HEK293 (cell line): ENCODE results near the gene CLTCL1.

Source experiments
- EGR2 ChIP-seq: fragments of 450-650 bp; formaldehyde crosslinking; IDR thresholded peaks from 2 replicates; pipeline ENCODE4 v1.5.1; 2016; ENCODE audit warnings: low read depth, missing biosample characterization, missing genetic modification characterization
- GLI2 ChIP-seq: fragments of 450-650 bp; formaldehyde crosslinking; IDR thresholded peaks from 2 replicates; pipeline ENCODE4; 2017; ENCODE audit warnings: missing biosample characterization, missing genetic modification characterization, low read depth, borderline replicate concordance
- GLI4 ChIP-seq: fragments of 450-650 bp; formaldehyde crosslinking; IDR thresholded peaks from 2 replicates; pipeline ENCODE4 v1.5.1; 2016; ENCODE audit warnings: missing biosample characterization, missing genetic modification characterization
- GLIS1 ChIP-seq: fragments of 450-650 bp; formaldehyde crosslinking; IDR thresholded peaks from 2 replicates; pipeline ENCODE4 v1.5.1; 2016; ENCODE audit warnings: missing biosample characterization, missing genetic modification characterization
- PRDM2 ChIP-seq: fragments of 450-650 bp; formaldehyde crosslinking; IDR thresholded peaks from 2 replicates; pipeline ENCODE4 v1.5.1; 2016; ENCODE audit warnings: missing biosample characterization, missing genetic modification characterization, borderline replicate concordance
- PRDM4 ChIP-seq: fragments of 450-650 bp; formaldehyde crosslinking; IDR thresholded peaks from 2 replicates; pipeline ENCODE4 v1.5.1; 2017; ENCODE audit warnings: missing biosample characterization, missing genetic modification characterization
- SP2 ChIP-seq: fragments of 450-650 bp; formaldehyde crosslinking; IDR thresholded peaks from 2 replicates; pipeline ENCODE4 v1.5.1; 2016; ENCODE audit warnings: missing biosample characterization, missing genetic modification characterization
- ZBTB11 ChIP-seq: fragments of 450-650 bp; formaldehyde crosslinking; conservative IDR thresholded peaks from 2 replicates; pipeline ENCODE4 v1.5.1; 2016; ENCODE audit warnings: low read depth, missing biosample characterization, missing genetic modification characterization
- ZBTB17 ChIP-seq: fragments of 450-650 bp; formaldehyde crosslinking; IDR thresholded peaks from 2 replicates; pipeline ENCODE4 v1.5.1; 2016; ENCODE audit warnings: missing biosample characterization, missing genetic modification characterization
- ZBTB8A ChIP-seq: fragments of 450-650 bp; formaldehyde crosslinking; IDR thresholded peaks from 2 replicates; pipeline ENCODE4 v1.5.1; 2016; ENCODE audit warnings: missing biosample characterization, missing genetic modification characterization
- ZEB2 ChIP-seq: fragments of 450-650 bp; formaldehyde crosslinking; IDR thresholded peaks from 2 replicates; pipeline ENCODE4 v1.5.1; 2016; ENCODE audit warnings: missing biosample characterization, missing genetic modification characterization
- ZFP37 ChIP-seq: fragments of 450-650 bp; formaldehyde crosslinking; IDR thresholded peaks from 2 replicates; pipeline ENCODE4 v1.5.1; 2016; ENCODE audit warnings: missing biosample characterization, missing genetic modification characterization
- ZFP69B ChIP-seq: fragments of 450-650 bp; formaldehyde crosslinking; IDR thresholded peaks from 2 replicates; pipeline ENCODE4 v1.5.1; 2016; ENCODE audit warnings: missing biosample characterization, missing genetic modification characterization
- ZNF10 ChIP-seq: fragments of 450-650 bp; formaldehyde crosslinking; IDR thresholded peaks from 2 replicates; pipeline ENCODE4 v1.5.1; 2017; ENCODE audit warnings: missing biosample characterization, missing genetic modification characterization
- ZNF121 ChIP-seq: fragments of 450-650 bp; formaldehyde crosslinking; IDR thresholded peaks from 2 replicates; pipeline ENCODE4 v1.5.1; 2016; ENCODE audit warnings: missing biosample characterization, missing genetic modification characterization
- ZNF175 ChIP-seq: fragments of 450-650 bp; formaldehyde crosslinking; IDR thresholded peaks from 2 replicates; pipeline ENCODE4 v1.5.1; 2016; ENCODE audit warnings: missing biosample characterization, missing genetic modification characterization
- ZNF184 ChIP-seq: fragments of 450-650 bp; IDR thresholded peaks from 2 replicates; pipeline ENCODE4 v1.5.1; 2018; ENCODE audit warnings: missing biosample characterization, mild to moderate bottlenecking, missing genetic modification characterization
- ZNF433 ChIP-seq: fragments of 450-650 bp; formaldehyde crosslinking; IDR thresholded peaks from 2 replicates; pipeline ENCODE4 v1.5.1; 2016; ENCODE audit warnings: missing biosample characterization, missing genetic modification characterization, low read depth
- ZNF558 ChIP-seq: fragments of 450-650 bp; formaldehyde crosslinking; IDR thresholded peaks from 2 replicates; pipeline ENCODE4 v1.5.1; 2016; ENCODE audit warnings: missing biosample characterization, missing genetic modification characterization
- ZNF600 ChIP-seq: fragments of 450-650 bp; formaldehyde crosslinking; IDR thresholded peaks from 2 replicates; pipeline ENCODE4 v1.5.1; 2016; ENCODE audit warnings: missing biosample characterization, missing genetic modification characterization
- ZNF660 ChIP-seq: fragments of 450-650 bp; IDR thresholded peaks from 2 replicates; pipeline ENCODE4 v1.5.1; 2018; ENCODE audit warnings: missing biosample characterization, mild to moderate bottlenecking, missing genetic modification characterization
- ZNF664 ChIP-seq: fragments of 450-650 bp; formaldehyde crosslinking; IDR thresholded peaks from 2 replicates; pipeline ENCODE4 v1.5.1; 2016; ENCODE audit warnings: missing biosample characterization, missing genetic modification characterization
- ZNF704 ChIP-seq: fragments of 450-650 bp; formaldehyde crosslinking; IDR thresholded peaks from 2 replicates; pipeline ENCODE4 v1.5.1; 2016; ENCODE audit warnings: missing biosample characterization, missing genetic modification characterization
- ZNF747 ChIP-seq: fragments of 450-650 bp; formaldehyde crosslinking; IDR thresholded peaks from 2 replicates; pipeline ENCODE4 v1.5.1; 2016; ENCODE audit warnings: missing biosample characterization, missing genetic modification characterization
- ZNF830 ChIP-seq: fragments of 450-650 bp; IDR thresholded peaks from 2 replicates; pipeline ENCODE4 v1.5.0; 2018; ENCODE audit warnings: missing biosample characterization, missing genetic modification characterization, low read depth, mild to moderate bottlenecking, moderate library complexity
- ZSCAN30 ChIP-seq: fragments of 450-650 bp; IDR thresholded peaks from 2 replicates; pipeline ENCODE4 v1.5.1; 2018; ENCODE audit warnings: missing biosample characterization, mild to moderate bottlenecking, missing genetic modification characterization, moderate library complexity

CLTCL1 gene

GRCh38 chr22:19291580-19292457, at the start of gene CLTCL1 (continued):
- TF ChIP-seq ZNF660 (tag by site-specific recombination) (0 out of 2 replicates have a peak, but pooled peaks have one; percentile 12), ZNF664 (0 out of 2 replicates have a peak, but pooled peaks have one; percentile 12), ZSCAN30 (tag by site-specific recombination) (peak; percentile 70), ZNF600 (tag by site-specific recombination) (peak; percentile 51; the same call in 1 of the 2 replicates), ZBTB8A (no peak), ZNF830 (no peak), ZNF704 (tag by site-specific recombination) (no peak), GLIS1 (tag by site-specific recombination) (peak; percentile 53; the same call in 1 of the 2 replicates), SP2 (tag by site-specific recombination) (peak; percentile 59), PRDM4 (no peak; the same call in 1 of the 2 replicates), ZNF184 (0 out of 2 replicates have a peak, but pooled peaks have one; percentile 39), ZFP37 (tag by site-specific recombination) (peak; percentile 73; the same call in 1 of the 2 replicates), ZNF558 (no peak), PRDM2 (no peak), GLI2 (tag by site-specific recombination) (no peak; the same call in 1 of the 2 replicates), ZNF10 (tag by site-specific recombination) (0 out of 2 replicates have a peak, but pooled peaks have one; percentile 51), ZFP69B (tag by site-specific recombination) (peak; percentile 26; the same call in 1 of the 2 replicates), ZBTB17 (peak; percentile 62; the same call in 1 of the 2 replicates), ZEB2 (tag by site-specific recombination) (peak; percentile 86), ZNF121 (tag by site-specific recombination) (peak; percentile 42; the same call in 1 of the 2 replicates), ZNF747 (no peak), ZBTB11 (tag by site-specific recombination) (0 out of 2 replicates have a peak, but pooled peaks have one; percentile 26), EGR2 (tag by site-specific recombination) (0 out of 2 replicates have a peak, but pooled peaks have one; percentile 6), GLI4 (peak; percentile 38; the same call in 1 of the 2 replicates), ZNF433 (no peak), ZNF175 (tag by site-specific recombination) (no peak)
